Gastroesophageal sphincter (tissue), 4 donors: ENCODE measurements around the gene EIF6. TPM values are rescaled to one million over a fixed set of nuclear protein-coding genes. Genes with fewer than 3 reads are reported as not detected.

Experiments
- ATAC-seq: fragments of 150-250 bp; one replicate; pipeline ENCODE4 v1.9.1; 2016; ENCODE audit warnings: mild to moderate bottlenecking, moderate library complexity
- H3K27ac ChIP-seq, 4 donors: fragments of 200-600 bp; sonication (generic) in 3 of 4; 1 replicate in 3 of 4; 2 replicates in 1 of 4; pipeline ENCODE4 v1.5.1; 2016 to 2019
- H3K27me3 ChIP-seq: fragments of 200-600 bp; sonication (generic); one replicate; pipeline ENCODE4 v1.5.1; 2019
- H3K36me3 ChIP-seq, 2 donors: fragments of 200-600 bp; sonication (generic); one replicate each; pipeline ENCODE4 v1.5.1; 2019; ENCODE audit warnings: control low read depth in 1 of 2
- H3K4me1 ChIP-seq, 3 donors: fragments of 200-600 bp; sonication (generic); 1 replicate in 2 of 3; 2 replicates in 1 of 3; pipeline ENCODE4 v1.5.1; 2016 to 2019; ENCODE audit warnings: control low read depth in 2 of 3
- H3K4me3 ChIP-seq, 2 donors: fragments of 200-600 bp; sonication (generic); one replicate each; pipeline ENCODE4 v1.5.1; 2019; ENCODE audit warnings: mild to moderate bottlenecking in 1 of 2, moderate library complexity in 1 of 2
- H3K9me3 ChIP-seq, 3 donors: fragments of 200-600 bp; sonication (generic); one replicate each; pipeline ENCODE4 v1.5.1; 2017 to 2019; ENCODE audit warnings: control low read depth in 2 of 3
- CTCF ChIP-seq, 4 experiments: fragments of 200-600 bp in 2 of 4; fragments of 450-650 bp in 2 of 4; sonication (generic) in 1 of 4; IDR thresholded peaks; one replicate each; pipeline ENCODE4 v1.5.1; 2017 to 2019; ENCODE audit warnings: antibody characterized with exemption in 4 of 4, mild to moderate bottlenecking in 2 of 4, moderate library complexity in 2 of 4
- EP300 ChIP-seq: sonication (generic); formaldehyde crosslinking; IDR thresholded peaks from one replicate; pipeline ENCODE4 v1.6.1; 2017; ENCODE audit warnings: antibody characterized with exemption, mild to moderate bottlenecking
- POLR2A ChIP-seq, 2 donors: fragments of 450-650 bp; IDR thresholded peaks; one replicate each; pipeline ENCODE4 v1.6.1; 2017; ENCODE audit warnings: antibody characterized with exemption in 2 of 2, mild to moderate bottlenecking in 2 of 2, moderate library complexity in 1 of 2
- POLR2AphosphoS5 ChIP-seq: sonication (generic); formaldehyde crosslinking; IDR thresholded peaks from one replicate; pipeline ENCODE4 v1.6.1; 2017; ENCODE audit warnings: antibody characterized with exemption
- WGBS, 2 donors: methylation state at CpG; one replicate each; pipeline ENCODE4 v1.1.5; 2018; ENCODE audit warnings: low coverage in 1 of 2; 5-methylcytosine and 5-hydroxymethylcytosine counted together
- total RNA-seq, 4 donors: library from RNA; depleted of rRNA; stranded (reverse); fragments of >200 nt; gene quantifications; one replicate each; pipeline ENCODE4 v1.1.0, GENCODE V29; 2016

The EIF6 gene
- total RNA-seq, 4 donors from 2014 or later = 66.0 to 92.4 (median 80.8) TPM

GRCh38 chr20:35295058-35295457 is 10.5 kb upstream of the EIF6 start:
- no peak for ATAC-seq

GRCh38 chr20:35294293-35294685 is 9.7 kb upstream of the EIF6 start:
- Histone ChIP-seq H3K27ac (no peak overlapping the region), H3K9me3 (no peaks in the 10 kb centered on the region), H3K4me1 (no peaks in the 10 kb centered on the region), H3K4me3 (no peak overlapping the region), H3K27me3 (peaks cover 16% of the 10 kb centered on the region), H3K36me3 (no peaks in the 10 kb centered on the region)
- ATAC-seq = no peak
- TF ChIP-seq POLR2AphosphoS5 (no peak), EP300 (no peak), POLR2A (IDR thresholded peaks at IDR 0.05) (no peak), CTCF (IDR thresholded peaks at IDR 0.05) (no peak)
- 20 to 42% methylated on average over 1 to 4 of the region's 5 CpGs for WGBS, 2 donors

More at GRCh38 chr20:35295058-35295457, 10.5 kb upstream of the EIF6 start:
- peaks cover 16% of the 10 kb centered on the region for H3K27me3 ChIP-seq
- TF ChIP-seq EP300 (no peak), CTCF (IDR thresholded peaks at IDR 0.05) (no peak), POLR2AphosphoS5 (no peak), POLR2A (IDR thresholded peaks at IDR 0.05) (no peak)
- H3K27ac ChIP-seq = no peak overlapping the region
- 76 to 88% methylated on average over 5 to 8 of the region's 8 CpGs for WGBS, 2 donors
- H3K9me3 ChIP-seq = no peaks in the 10 kb centered on the region
- H3K4me3 ChIP-seq = no peak overlapping the region
- H3K36me3 ChIP-seq = no peaks in the 10 kb centered on the region
- no peaks in the 10 kb centered on the region for H3K4me1 ChIP-seq

- Histone ChIP-seq H3K27ac (no peak overlapping the region), H3K27me3 (peaks cover 16% of the 10 kb centered on the region), H3K36me3 (no peaks in the 10 kb centered on the region), H3K4me3 (no peak overlapping the region), H3K4me1 (no peaks in the 10 kb centered on the region), H3K9me3 (no peaks in the 10 kb centered on the region)
- TF ChIP-seq POLR2A (IDR thresholded peaks at IDR 0.05) (no peak), POLR2AphosphoS5 (no peak), CTCF (IDR thresholded peaks at IDR 0.05) (no peak), EP300 (no peak)
- no peak for ATAC-seq
- WGBS, 2 donors = 87% methylated on average over 12 of the region's 19 CpGs; no CpG with 5 or more reads in 1 of the 2 donors
Measured at GRCh38 chr20:35293303-35294292, 9.0 kb upstream of the EIF6 start.

- H3K4me3 ChIP-seq = no peak overlapping the region
- ATAC-seq = no peak
- TF ChIP-seq CTCF (IDR thresholded peaks at IDR 0.05) (no peak), EP300 (no peak), POLR2A (IDR thresholded peaks at IDR 0.05) (no peak)
- peaks cover 16% of the 10 kb centered on the region for H3K27me3 ChIP-seq
- H3K4me1 ChIP-seq = no peaks in the 10 kb centered on the region
- WGBS, 2 donors = 60 to 78% methylated on average over 9 to 12 of the region's 23 CpGs
- no peaks in the 10 kb centered on the region for H3K36me3 ChIP-seq
- H3K27ac ChIP-seq = no peak overlapping the region
- no peaks in the 10 kb centered on the region for H3K9me3 ChIP-seq
Measured at GRCh38 chr20:35292504-35293285, 8.1 kb upstream of the EIF6 start.
